ENCODE results near the gene EIF1AX. TPM values are rescaled to one million over a fixed set of nuclear protein-coding genes. Genes with fewer than 3 reads are reported as not detected.
A peak's percentile ranks its signal among the peaks of the same experiment; 100 is the strongest.

EIF1AX gene
- total RNA-seq, result 37.4 and 44.7 TPM in 2 replicates

GRCh38 chrX:20141281-20142220 is at the start of gene EIF1AX:
TSS of gene EIF1AX (minus strand) at chrX:20141838. CDS start at chrX:20141640, 198 bp downstream.
- H3K4me3 ChIP-seq (ENCODE audit: low read depth, low read length), result peak within 1 kb of the TSS; percentile 80

GRCh38 chrX:20189171-20189570 is 47.5 kb upstream of the EIF1AX start:
- no peak for DNase-seq (ENCODE audit: low read depth)
- Histone ChIP-seq H3K36me3 (ENCODE audit: control insufficient read depth, insufficient read depth, low read length) (no peaks in the 10 kb centered on the region), H3K27me3 (ENCODE audit: control insufficient read depth, insufficient read depth, low read length) (no peaks in the 10 kb centered on the region), H3K4me3 (ENCODE audit: low read depth, low read length) (no peak overlapping the region)
- TF ChIP-seq CTCF (IDR thresholded peaks at IDR 0.05; ENCODE audit: insufficient read depth, low read length, poor library complexity, severe bottlenecking), result no peak

More at GRCh38 chrX:20141281-20142220, at the start of gene EIF1AX:
- no peaks in the 10 kb centered on the region for H3K27me3 ChIP-seq (ENCODE audit: control insufficient read depth, insufficient read depth, low read length)
- no peaks in the 10 kb centered on the region for H3K36me3 ChIP-seq (ENCODE audit: control insufficient read depth, insufficient read depth, low read length)
- peak; percentile 94 for DNase-seq (ENCODE audit: low read depth)
- no peak for TF ChIP-seq CTCF (IDR thresholded peaks at IDR 0.05; ENCODE audit: insufficient read depth, low read length, poor library complexity, severe bottlenecking)

GRCh38 chrX:20181598-20182329 is 40.1 kb upstream of the EIF1AX start:
- H3K36me3 ChIP-seq (ENCODE audit: control insufficient read depth, insufficient read depth, low read length), result no peaks in the 10 kb centered on the region
- TF ChIP-seq CTCF (IDR thresholded peaks at IDR 0.05; ENCODE audit: insufficient read depth, low read length, poor library complexity, severe bottlenecking), result no peak
- DNase-seq (ENCODE audit: low read depth), result no peak
- H3K27me3 ChIP-seq (ENCODE audit: control insufficient read depth, insufficient read depth, low read length), result no peaks in the 10 kb centered on the region
- no peak overlapping the region for H3K4me3 ChIP-seq (ENCODE audit: low read depth, low read length)

- TF ChIP-seq CTCF (IDR thresholded peaks at IDR 0.05; ENCODE audit: insufficient read depth, low read length, poor library complexity, severe bottlenecking), result no peak
- no peak for DNase-seq (ENCODE audit: low read depth)
- Histone ChIP-seq H3K27me3 (ENCODE audit: control insufficient read depth, insufficient read depth, low read length) (no peaks in the 10 kb centered on the region), H3K36me3 (ENCODE audit: control insufficient read depth, insufficient read depth, low read length) (no peaks in the 10 kb centered on the region), H3K4me3 (ENCODE audit: low read depth, low read length) (no peak overlapping the region)
Observed at GRCh38 chrX:20177093-20177492, 35.5 kb upstream of the EIF1AX start.

GRCh38 chrX:20173856-20174255 is 32.2 kb upstream of the EIF1AX start:
- Histone ChIP-seq H3K27me3 (ENCODE audit: control insufficient read depth, insufficient read depth, low read length) (no peaks in the 10 kb centered on the region), H3K4me3 (ENCODE audit: low read depth, low read length) (no peak overlapping the region), H3K36me3 (ENCODE audit: control insufficient read depth, insufficient read depth, low read length) (no peaks in the 10 kb centered on the region)
- no peak for DNase-seq (ENCODE audit: low read depth)
- no peak for TF ChIP-seq CTCF (IDR thresholded peaks at IDR 0.05; ENCODE audit: insufficient read depth, low read length, poor library complexity, severe bottlenecking)

Data from kidney epithelial cell (primary cell).